HepG2 (cell line): Measurements from ENCODE around the gene GPR137. TPM values are rescaled to one million over a fixed set of nuclear protein-coding genes. Genes with fewer than 3 reads are reported as not detected.

Experiments
- CAMTA2 ChIP-seq: sonication (generic); formaldehyde crosslinking; IDR thresholded peaks from 2 replicates; pipeline ENCODE4 v1.4.0; 2020; ENCODE audit warnings: mild to moderate bottlenecking, missing genetic modification reagents, borderline replicate concordance
- CEBPG ChIP-seq: IDR thresholded peaks from 2 replicates; pipeline ENCODE4 v1.6.1; 2016
- KLF6 ChIP-seq: IDR thresholded peaks from 2 replicates; pipeline ENCODE4 v1.8.0; 2016; ENCODE audit warnings: missing biosample characterization, missing genetic modification reagents
- REST ChIP-seq, 2 experiments: IDR thresholded peaks; 2 replicates each; pipeline ENCODE4 v1.6.1; 2011 to 2012; ENCODE audit warnings: low read length in 2 of 2, borderline replicate concordance in 1 of 2, low read depth in 1 of 2, mild to moderate bottlenecking in 1 of 2, moderate library complexity in 1 of 2
- SIN3B ChIP-seq: fragments of 150-350 bp; IDR thresholded peaks from 2 replicates; pipeline ENCODE4 v1.6.1; 2014; ENCODE audit warnings: low read length
- SNAI1 ChIP-seq: sonication (generic); formaldehyde crosslinking; IDR thresholded peaks from 2 replicates; pipeline ENCODE4 v1.5.0; 2020; ENCODE audit warnings: mild to moderate bottlenecking, missing genetic modification reagents, borderline replicate concordance
- SUZ12 ChIP-seq: fragments of 150-350 bp; IDR thresholded peaks from 2 replicates; pipeline ENCODE4 v1.6.1; 2014; ENCODE audit warnings: low read depth, low read length
- ZBTB7A ChIP-seq: sonication (generic); formaldehyde crosslinking; IDR thresholded peaks from 2 replicates; pipeline ENCODE4 v1.8.0; 2022; ENCODE audit warnings: mild to moderate bottlenecking, missing genetic modification reagents
- ZNF383 ChIP-seq: sonication (generic); formaldehyde crosslinking; IDR thresholded peaks from 2 replicates; pipeline ENCODE4 v1.4.0; 2020; ENCODE audit warnings: missing genetic modification reagents, mild to moderate bottlenecking, borderline replicate concordance
- ZNF816 ChIP-seq: sonication (generic); formaldehyde crosslinking; IDR thresholded peaks from 2 replicates; pipeline ENCODE4 v1.8.0; 2022; ENCODE audit warnings: missing genetic modification reagents, mild to moderate bottlenecking, borderline replicate concordance
- ZSCAN21 ChIP-seq: sonication (generic); formaldehyde crosslinking; IDR thresholded peaks from 2 replicates; pipeline ENCODE4 v1.8.0; 2022; ENCODE audit warnings: mild to moderate bottlenecking, missing genetic modification reagents, moderate library complexity, borderline replicate concordance
- polyA plus RNA-seq, 8 experiments: library from polyadenylated mRNA; depleted of rRNA in 3 of 8; stranded (reverse) in 7 of 8; unstranded in 1 of 8; fragments of >200 nt; fragmentation: Illumina TruSeq in 4 of 8; extraction: Trizol in 4 of 8; gene quantifications; 2 replicates each; pipeline versions ENCODE4 v1.2.1 to v1.2.3, GENCODE V29; 2011 to 2016; ENCODE audit warnings: low read depth in 4 of 8, missing spikeins in 1 of 8, mixed read lengths in 1 of 8; ENCODE audit not compliant: insufficient read depth in 1 of 8
- total RNA-seq, 5 experiments: library from RNA; depleted of rRNA; stranded (reverse); fragments of >200 nt; fragmentation: Illumina TruSeq; extraction: Trizol; gene quantifications; 2 replicates each; pipeline ENCODE4 v1.2.3, GENCODE V29; 2016; ENCODE audit warnings: low read depth in 1 of 5
- TF ChIP-seq, protein P1 (sequence below): sonication (generic); formaldehyde crosslinking; IDR thresholded peaks from 2 replicates; pipeline ENCODE4 v1.4.0; 2020; ENCODE audit warnings: mild to moderate bottlenecking, missing genetic modification reagents
- TF ChIP-seq, protein P2 (sequence below): sonication (generic); formaldehyde crosslinking; conservative IDR thresholded peaks from 2 replicates; pipeline ENCODE4 v1.8.0; 2022; ENCODE audit warnings: missing genetic modification reagents
- TF ChIP-seq, protein P3 (sequence below): sonication (generic); formaldehyde crosslinking; IDR thresholded peaks from 2 replicates; pipeline ENCODE4 v1.8.1; 2022; ENCODE audit warnings: mild to moderate bottlenecking, missing genetic modification reagents

GPR137 gene
- total and polyA plus RNA-seq, 2 of the 13 experiments (the other 11 are each of a cell fraction or from before 2014, with no cell fraction given): 8.5 to 13.2 TPM

DNA sequence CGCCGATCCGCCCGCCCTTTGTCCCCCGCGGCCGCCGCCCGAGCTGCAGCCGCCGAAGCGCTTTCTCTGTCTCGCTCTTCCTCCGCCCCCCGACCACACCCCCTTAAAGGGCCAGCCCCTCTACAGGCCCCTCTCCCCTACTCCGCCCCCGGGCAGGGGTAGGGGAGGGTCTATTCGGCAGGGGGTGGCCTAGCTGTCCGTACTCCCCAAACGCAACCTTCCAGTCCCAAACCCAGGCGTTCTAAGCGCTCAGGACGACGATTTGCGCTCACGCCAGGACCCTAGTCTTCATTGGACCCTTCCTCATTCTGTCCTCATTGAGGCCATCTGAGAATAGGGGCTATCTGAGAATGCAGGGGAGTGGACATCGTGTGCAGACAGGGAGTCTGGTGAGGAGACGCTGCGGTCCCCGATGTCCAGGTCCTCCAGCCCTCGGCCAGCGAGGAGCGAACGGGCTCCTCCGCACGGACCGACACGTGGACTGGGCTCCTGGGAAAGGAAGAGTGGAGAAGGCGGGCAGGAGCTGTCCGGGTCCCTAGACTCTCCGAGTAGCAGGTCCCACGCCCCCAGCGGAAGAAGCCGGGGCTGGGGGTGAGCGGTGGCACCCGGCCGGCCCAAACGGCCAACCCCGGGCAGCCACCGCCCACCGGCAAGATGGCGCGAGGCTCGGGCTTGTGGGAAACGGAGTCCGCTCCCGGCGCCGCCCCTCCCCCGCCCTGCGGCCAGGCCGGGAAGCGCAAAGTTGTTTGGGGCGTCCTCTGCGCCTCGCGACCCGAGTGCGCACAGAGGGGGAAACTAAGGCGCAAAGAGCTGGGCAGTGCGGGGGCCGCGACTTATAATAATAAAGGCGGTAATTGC is 38.5 kb upstream of the GPR137 start, which contains the start of gene PPP1R14B (continued):
- TF ChIP-seq, protein P1, sequence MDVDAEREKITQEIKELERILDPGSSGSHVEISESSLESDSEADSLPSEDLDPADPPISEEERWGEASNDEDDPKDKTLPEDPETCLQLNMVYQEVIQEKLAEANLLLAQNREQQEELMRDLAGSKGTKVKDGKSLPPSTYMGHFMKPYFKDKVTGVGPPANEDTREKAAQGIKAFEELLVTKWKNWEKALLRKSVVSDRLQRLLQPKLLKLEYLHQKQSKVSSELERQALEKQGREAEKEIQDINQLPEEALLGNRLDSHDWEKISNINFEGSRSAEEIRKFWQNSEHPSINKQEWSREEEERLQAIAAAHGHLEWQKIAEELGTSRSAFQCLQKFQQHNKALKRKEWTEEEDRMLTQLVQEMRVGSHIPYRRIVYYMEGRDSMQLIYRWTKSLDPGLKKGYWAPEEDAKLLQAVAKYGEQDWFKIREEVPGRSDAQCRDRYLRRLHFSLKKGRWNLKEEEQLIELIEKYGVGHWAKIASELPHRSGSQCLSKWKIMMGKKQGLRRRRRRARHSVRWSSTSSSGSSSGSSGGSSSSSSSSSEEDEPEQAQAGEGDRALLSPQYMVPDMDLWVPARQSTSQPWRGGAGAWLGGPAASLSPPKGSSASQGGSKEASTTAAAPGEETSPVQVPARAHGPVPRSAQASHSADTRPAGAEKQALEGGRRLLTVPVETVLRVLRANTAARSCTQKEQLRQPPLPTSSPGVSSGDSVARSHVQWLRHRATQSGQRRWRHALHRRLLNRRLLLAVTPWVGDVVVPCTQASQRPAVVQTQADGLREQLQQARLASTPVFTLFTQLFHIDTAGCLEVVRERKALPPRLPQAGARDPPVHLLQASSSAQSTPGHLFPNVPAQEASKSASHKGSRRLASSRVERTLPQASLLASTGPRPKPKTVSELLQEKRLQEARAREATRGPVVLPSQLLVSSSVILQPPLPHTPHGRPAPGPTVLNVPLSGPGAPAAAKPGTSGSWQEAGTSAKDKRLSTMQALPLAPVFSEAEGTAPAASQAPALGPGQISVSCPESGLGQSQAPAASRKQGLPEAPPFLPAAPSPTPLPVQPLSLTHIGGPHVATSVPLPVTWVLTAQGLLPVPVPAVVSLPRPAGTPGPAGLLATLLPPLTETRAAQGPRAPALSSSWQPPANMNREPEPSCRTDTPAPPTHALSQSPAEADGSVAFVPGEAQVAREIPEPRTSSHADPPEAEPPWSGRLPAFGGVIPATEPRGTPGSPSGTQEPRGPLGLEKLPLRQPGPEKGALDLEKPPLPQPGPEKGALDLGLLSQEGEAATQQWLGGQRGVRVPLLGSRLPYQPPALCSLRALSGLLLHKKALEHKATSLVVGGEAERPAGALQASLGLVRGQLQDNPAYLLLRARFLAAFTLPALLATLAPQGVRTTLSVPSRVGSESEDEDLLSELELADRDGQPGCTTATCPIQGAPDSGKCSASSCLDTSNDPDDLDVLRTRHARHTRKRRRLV (CRISPR knock-in tag): no peak
- TF ChIP-seq, protein P2, sequence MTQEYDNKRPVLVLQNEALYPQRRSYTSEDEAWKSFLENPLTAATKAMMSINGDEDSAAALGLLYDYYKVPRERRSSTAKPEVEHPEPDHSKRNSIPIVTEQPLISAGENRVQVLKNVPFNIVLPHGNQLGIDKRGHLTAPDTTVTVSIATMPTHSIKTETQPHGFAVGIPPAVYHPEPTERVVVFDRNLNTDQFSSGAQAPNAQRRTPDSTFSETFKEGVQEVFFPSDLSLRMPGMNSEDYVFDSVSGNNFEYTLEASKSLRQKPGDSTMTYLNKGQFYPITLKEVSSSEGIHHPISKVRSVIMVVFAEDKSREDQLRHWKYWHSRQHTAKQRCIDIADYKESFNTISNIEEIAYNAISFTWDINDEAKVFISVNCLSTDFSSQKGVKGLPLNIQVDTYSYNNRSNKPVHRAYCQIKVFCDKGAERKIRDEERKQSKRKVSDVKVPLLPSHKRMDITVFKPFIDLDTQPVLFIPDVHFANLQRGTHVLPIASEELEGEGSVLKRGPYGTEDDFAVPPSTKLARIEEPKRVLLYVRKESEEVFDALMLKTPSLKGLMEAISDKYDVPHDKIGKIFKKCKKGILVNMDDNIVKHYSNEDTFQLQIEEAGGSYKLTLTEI (CRISPR knock-in tag): no peak
- TF ChIP-seq ZSCAN21: peak; percentile 60; the same call in 1 of the 2 replicates
- TF ChIP-seq, protein P3, sequence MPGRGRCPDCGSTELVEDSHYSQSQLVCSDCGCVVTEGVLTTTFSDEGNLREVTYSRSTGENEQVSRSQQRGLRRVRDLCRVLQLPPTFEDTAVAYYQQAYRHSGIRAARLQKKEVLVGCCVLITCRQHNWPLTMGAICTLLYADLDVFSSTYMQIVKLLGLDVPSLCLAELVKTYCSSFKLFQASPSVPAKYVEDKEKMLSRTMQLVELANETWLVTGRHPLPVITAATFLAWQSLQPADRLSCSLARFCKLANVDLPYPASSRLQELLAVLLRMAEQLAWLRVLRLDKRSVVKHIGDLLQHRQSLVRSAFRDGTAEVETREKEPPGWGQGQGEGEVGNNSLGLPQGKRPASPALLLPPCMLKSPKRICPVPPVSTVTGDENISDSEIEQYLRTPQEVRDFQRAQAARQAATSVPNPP: no peak
- TF ChIP-seq KLF6 (CRISPR knock-in tag): 0 out of 2 replicates have a peak, but pooled peaks have one; percentile 51
- TF ChIP-seq ZBTB7A: no peak; the same call in 1 of the 2 replicates
- no peak for TF ChIP-seq SNAI1
- TF ChIP-seq CAMTA2 (CRISPR knock-in tag): no peak
- TF ChIP-seq SIN3B: no peak
- TF ChIP-seq ZNF816: no peak
- no peak; a peak in 1 of 4 replicates for TF ChIP-seq REST (IDR thresholded peaks at IDR 0.05; ENCODE audit: borderline replicate concordance in 1 of 2, low read depth in 1 of 2, low read length in 2 of 2)
- TF ChIP-seq SUZ12: peak; percentile 42; the same call in 1 of the 2 replicates
- TF ChIP-seq CEBPG (CRISPR knock-in tag): no peak
- TF ChIP-seq ZNF383: no peak
